Measurements from ENCODE around the gene CDRT4. TPM values are rescaled to one million over a fixed set of nuclear protein-coding genes. Genes with fewer than 3 reads are reported as not detected.

Gene CDRT4
- total RNA-seq, 1 donor, result 6.5 TPM

DNA sequence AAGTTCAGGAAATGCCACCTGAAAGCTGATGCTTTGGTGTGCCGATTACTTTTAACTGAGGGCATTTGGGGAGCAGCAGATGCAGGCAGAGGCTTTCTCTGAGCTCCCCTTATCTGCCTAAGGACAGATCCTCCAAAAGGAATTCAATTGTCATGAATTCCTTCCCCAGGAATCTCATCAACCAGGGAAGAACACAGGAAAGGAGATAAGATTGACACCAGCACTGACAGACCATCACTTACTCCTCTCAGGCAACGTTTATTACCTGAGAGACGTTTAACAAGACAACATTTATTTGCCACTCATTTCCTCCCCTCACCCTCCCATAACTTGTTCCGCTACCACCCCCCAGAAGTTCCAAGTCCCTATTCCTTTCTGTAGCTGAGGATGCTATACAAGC, 17.6 kb upstream of the CDRT4 start:
- TF ChIP-seq, protein P1, sequence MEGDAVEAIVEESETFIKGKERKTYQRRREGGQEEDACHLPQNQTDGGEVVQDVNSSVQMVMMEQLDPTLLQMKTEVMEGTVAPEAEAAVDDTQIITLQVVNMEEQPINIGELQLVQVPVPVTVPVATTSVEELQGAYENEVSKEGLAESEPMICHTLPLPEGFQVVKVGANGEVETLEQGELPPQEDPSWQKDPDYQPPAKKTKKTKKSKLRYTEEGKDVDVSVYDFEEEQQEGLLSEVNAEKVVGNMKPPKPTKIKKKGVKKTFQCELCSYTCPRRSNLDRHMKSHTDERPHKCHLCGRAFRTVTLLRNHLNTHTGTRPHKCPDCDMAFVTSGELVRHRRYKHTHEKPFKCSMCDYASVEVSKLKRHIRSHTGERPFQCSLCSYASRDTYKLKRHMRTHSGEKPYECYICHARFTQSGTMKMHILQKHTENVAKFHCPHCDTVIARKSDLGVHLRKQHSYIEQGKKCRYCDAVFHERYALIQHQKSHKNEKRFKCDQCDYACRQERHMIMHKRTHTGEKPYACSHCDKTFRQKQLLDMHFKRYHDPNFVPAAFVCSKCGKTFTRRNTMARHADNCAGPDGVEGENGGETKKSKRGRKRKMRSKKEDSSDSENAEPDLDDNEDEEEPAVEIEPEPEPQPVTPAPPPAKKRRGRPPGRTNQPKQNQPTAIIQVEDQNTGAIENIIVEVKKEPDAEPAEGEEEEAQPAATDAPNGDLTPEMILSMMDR (IDR thresholded peaks at IDR 0.05; ENCODE audit: insufficient read depth, low read depth, low read length), result no peak
- DNase-seq (ENCODE audit: low read depth), result no peak
- no peak overlapping the region for H3K4me3 ChIP-seq (ENCODE audit: low read depth, low read length)

DNA sequence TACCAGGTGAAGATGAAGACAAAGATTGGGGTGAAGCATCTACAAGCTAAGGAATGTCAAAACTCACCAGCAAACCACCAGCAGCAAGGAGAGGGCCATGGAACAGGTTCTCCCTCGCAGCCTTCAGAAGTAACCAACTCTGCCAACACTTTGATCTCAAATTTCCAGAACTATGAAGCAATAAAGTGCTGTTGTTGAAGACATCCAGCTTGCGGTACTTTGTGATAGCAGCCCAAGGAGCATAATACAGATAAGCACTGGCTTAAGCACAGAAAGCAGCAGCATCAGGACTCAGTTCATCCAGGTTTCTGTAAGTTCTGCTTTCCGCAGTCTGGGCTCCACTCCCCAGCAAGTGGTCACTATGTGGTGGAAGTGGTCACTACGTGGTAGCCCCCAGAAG, 16.0 kb upstream of the CDRT4 start:
- H3K4me3 ChIP-seq (ENCODE audit: low read depth, low read length), result no peak overlapping the region
- peak; percentile 25 for DNase-seq (ENCODE audit: low read depth)
- TF ChIP-seq, protein P1 (IDR thresholded peaks at IDR 0.05; ENCODE audit: insufficient read depth, low read depth, low read length), result no peak

DNA sequence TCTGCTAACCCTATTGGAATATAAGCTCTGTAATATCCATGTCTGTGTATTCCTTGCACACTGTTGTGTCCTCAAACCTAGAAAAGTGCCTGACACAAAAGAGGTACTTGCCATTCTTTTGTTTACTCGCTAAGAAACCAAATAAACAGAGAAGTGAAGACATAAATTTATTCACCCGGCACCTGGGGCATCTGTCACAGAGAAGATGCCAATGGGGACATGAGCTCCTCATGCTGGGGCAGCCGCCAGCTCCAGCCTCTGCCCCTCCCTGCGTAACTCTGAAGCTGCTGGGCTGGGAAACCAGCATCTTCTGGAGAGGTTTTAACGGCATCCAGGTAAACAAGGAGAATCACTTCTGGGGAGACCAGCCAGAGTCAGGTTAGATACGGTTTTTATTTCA, 15.1 kb upstream of the CDRT4 start:
- DNase-seq (ENCODE audit: low read depth), result no peak
- TF ChIP-seq, protein P1 (IDR thresholded peaks at IDR 0.05; ENCODE audit: insufficient read depth, low read depth, low read length), result no peak
- no peak overlapping the region for H3K4me3 ChIP-seq (ENCODE audit: low read depth, low read length)

DNA sequence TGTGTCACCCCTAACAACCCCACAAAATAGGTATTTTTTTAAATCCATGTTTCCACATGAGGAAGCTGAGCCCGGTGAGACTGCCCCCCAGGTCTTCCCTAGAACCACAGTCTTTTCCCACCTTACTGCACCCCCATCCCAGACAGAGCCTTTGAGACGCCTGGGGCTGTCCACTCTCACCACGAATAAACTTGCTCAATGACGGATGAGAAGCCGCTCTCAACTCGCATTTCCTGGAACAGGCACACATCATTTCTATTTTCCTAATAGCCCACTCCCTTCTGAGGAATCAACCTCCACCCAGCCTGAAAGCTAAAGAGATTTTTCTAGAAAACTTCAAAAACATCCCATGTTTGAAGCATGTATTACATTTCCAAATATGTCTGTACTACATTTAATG, 14.1 kb upstream of the CDRT4 start:
- TF ChIP-seq, protein P1 (IDR thresholded peaks at IDR 0.05; ENCODE audit: insufficient read depth, low read depth, low read length), result no peak
- H3K4me3 ChIP-seq (ENCODE audit: low read depth, low read length), result no peak overlapping the region
- DNase-seq (ENCODE audit: low read depth), result no peak

DNA sequence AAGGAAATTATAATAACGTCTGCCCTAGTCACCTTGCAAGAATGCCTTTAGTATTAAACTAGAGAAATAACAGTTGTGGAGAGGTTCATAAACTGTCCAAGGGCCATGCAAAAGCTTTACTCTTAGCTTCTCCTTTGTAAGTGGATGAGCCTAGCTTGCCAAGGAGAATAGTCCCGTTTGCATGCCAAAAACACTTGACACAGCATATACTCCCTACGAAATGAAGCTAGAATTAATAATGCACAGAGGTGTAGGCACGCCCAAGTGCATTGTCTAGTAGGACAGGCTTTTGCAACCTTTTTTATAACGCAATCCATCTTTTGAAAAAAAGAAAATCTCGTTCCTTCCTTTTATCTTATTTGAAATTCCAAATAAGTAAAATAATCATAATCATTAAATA, 12.8 kb upstream of the CDRT4 start:
- TF ChIP-seq, protein P1 (IDR thresholded peaks at IDR 0.05; ENCODE audit: insufficient read depth, low read depth, low read length), result no peak
- DNase-seq (ENCODE audit: low read depth), result no peak

DNA sequence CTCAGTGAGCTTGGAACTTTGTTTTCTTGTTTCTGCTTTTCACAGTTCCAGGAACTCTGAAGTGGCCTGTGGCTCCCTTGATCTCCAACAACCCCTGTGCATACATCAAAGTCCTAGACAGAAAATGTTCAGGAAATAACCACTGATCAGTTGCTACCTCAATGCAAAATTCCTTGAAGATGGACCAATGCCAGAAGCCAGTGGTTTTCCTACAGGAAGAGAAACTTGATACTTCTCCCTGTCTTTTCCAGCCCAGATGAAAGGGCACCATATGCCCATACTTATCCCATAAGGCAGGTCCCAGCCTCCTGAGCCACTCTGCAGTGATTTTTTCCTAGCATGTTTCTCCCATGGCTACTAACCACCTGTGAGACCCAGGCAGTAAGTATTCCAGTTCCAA, 12.3 kb upstream of the CDRT4 start:
- H3K4me3 ChIP-seq (ENCODE audit: low read depth, low read length), result no peak overlapping the region
- peak; percentile 67 for DNase-seq (ENCODE audit: low read depth)
- TF ChIP-seq, protein P1 (IDR thresholded peaks at IDR 0.05; ENCODE audit: insufficient read depth, low read depth, low read length), result no peak

More for the DNA sequence above, 12.8 kb upstream of the CDRT4 start:
- H3K4me3 ChIP-seq (ENCODE audit: low read depth, low read length), result no peak overlapping the region

DNA sequence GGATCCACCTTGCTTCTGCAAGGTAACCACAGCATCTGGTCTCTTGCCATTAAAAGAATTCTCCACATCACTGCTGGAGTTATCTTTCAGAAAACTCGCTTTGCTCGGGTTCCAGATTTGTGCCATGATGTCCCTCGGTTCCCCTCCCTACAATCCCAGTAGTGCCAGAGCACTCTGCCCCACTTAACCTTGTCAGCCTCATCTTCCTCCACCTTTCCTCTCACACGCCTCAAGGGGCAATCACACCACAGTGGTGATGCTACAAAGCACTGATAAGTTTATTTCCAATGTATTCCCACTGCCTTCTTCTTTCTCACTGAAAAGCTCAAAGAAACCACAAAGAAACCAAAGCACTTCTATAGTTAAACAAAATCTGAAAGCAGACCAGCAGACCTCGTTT, 11.4 kb upstream of the CDRT4 start:
- TF ChIP-seq, protein P1 (IDR thresholded peaks at IDR 0.05; ENCODE audit: insufficient read depth, low read depth, low read length), result no peak
- no peak for DNase-seq (ENCODE audit: low read depth)
- H3K4me3 ChIP-seq (ENCODE audit: low read depth, low read length), result no peak overlapping the region

All from fibroblast of villous mesenchyme (primary cell).